ENCODE measurements around the gene HIBADH. TPM values are rescaled to one million over a fixed set of nuclear protein-coding genes. Genes with fewer than 3 reads are reported as not detected.

HIBADH gene
- total and polyA plus RNA-seq, 7 experiments from 2014 or later, result 8.0 to 46.2 (median 14.7) TPM

- peaks cover 0 to 2% of the 10 kb centered on the region in 2 donors for H3K27me3 ChIP-seq (ENCODE audit: control insufficient read depth in 2 of 2, insufficient read depth in 2 of 2, low read length in 2 of 2)
- H3K9me3 ChIP-seq (ENCODE audit: control insufficient read depth in 2 of 3, low read length in 3 of 3), result no peaks in the 10 kb centered on the region
- Mint-ChIP-seq H3K36me3 (peaks cover 0 to 8% (median 4%) of the 10 kb centered on the region in 5 donors), H3K27ac (no peak overlapping the region), H3K4me1 (no peaks in the 10 kb centered on the region), H3K9me3 (peaks cover 0 to 15% (median 5%) of the 10 kb centered on the region in 11 donors), H3K27me3 (peaks cover 0 to 15% (median 12%) of the 10 kb centered on the region in 5 donors), H3K4me3 (no peak overlapping the region)
- POLR2A ChIA-PET, result no interaction called here
- H3K27ac ChIP-seq (ENCODE audit: low read depth, low read length), result no peak overlapping the region
- no peak for DNase-seq
- ATAC-seq, result no peak
- intact Hi-C loops (cut with micrococcal nuclease), result loop anchor here in 1 of 2 donors (5.0 kb wide), 1 partner anchor 236 kb away; no protein-coding TSS in a partner anchor
- H3K4me3 ChIP-seq (ENCODE audit: low read length), result no peak overlapping the region
- CTCF ChIA-PET, result interaction anchor here (0.8 to 1.1 kb wide), 2 partner anchors 13 to 87 kb away, joined by 3 read pairs; no protein-coding TSS in a partner anchor
- no peaks in the 10 kb centered on the region for H3K4me1 ChIP-seq (ENCODE audit: control insufficient read depth in 2 of 2, insufficient read depth in 2 of 2, low read length in 2 of 2)
- H3K36me3 ChIP-seq (ENCODE audit: control insufficient read depth in 2 of 3, insufficient read depth in 3 of 3, low read length in 3 of 3), result no peaks in the 10 kb centered on the region
Observed at GRCh38 chr7:27686315-27686714, 23.6 kb upstream of the HIBADH start.

DNA sequence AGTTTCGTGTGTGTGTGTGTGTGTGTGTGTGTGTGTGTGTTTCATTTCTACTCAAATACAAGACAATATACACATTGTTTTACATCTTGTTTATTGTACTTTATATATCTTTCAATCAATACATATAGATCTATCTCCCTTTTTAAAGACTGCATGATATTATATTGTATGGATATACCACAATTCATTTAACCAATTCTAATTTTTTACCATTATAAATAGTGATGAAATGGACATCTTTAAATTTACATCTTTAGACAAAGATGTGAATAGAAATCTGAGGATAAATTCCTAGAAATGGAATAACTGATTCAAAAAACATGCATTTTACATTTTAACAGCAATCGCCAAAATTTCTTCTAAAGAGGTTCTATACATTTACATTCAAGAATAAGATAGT, 23.2 kb upstream of the HIBADH start:
- Histone ChIP-seq H3K27ac (ENCODE audit: low read depth, low read length) (no peak overlapping the region), H3K27me3 (ENCODE audit: control insufficient read depth in 2 of 2, insufficient read depth in 2 of 2, low read length in 2 of 2) (peaks cover 0 to 2% of the 10 kb centered on the region in 2 donors), H3K9me3 (ENCODE audit: control insufficient read depth in 2 of 3, low read length in 3 of 3) (no peaks in the 10 kb centered on the region), H3K4me3 (ENCODE audit: low read length) (no peak overlapping the region), H3K36me3 (ENCODE audit: control insufficient read depth in 2 of 3, insufficient read depth in 3 of 3, low read length in 3 of 3) (no peaks in the 10 kb centered on the region), H3K4me1 (ENCODE audit: control insufficient read depth in 2 of 2, insufficient read depth in 2 of 2, low read length in 2 of 2) (no peaks in the 10 kb centered on the region)
- Mint-ChIP-seq H3K4me3 (no peak overlapping the region), H3K9me3 (peaks cover 0 to 15% (median 5%) of the 10 kb centered on the region in 11 donors), H3K4me1 (no peaks in the 10 kb centered on the region), H3K36me3 (peaks cover 0 to 8% (median 4%) of the 10 kb centered on the region in 5 donors), H3K27me3 (peaks cover 0 to 15% (median 12%) of the 10 kb centered on the region in 5 donors), H3K27ac (no peak overlapping the region)
- DNase-seq (no peak), ATAC-seq (no peak)
- CTCF ChIA-PET, result interaction anchor here (0.8 to 1.1 kb wide), 2 partner anchors 13 to 88 kb away, joined by 3 read pairs; no protein-coding TSS in a partner anchor
- intact Hi-C loops (cut with micrococcal nuclease), result loop anchor here in 1 of 2 donors (5.0 kb wide), 1 partner anchor 236 kb away; no protein-coding TSS in a partner anchor
- POLR2A ChIA-PET, result no interaction called here

GRCh38 chr7:27685209-27685608, 22.5 kb upstream of the HIBADH start:
- no peak for DNase-seq
- no peak overlapping the region for H3K27ac Mint-ChIP-seq
- intact Hi-C loops (cut with micrococcal nuclease), result loop anchor here in 1 of 2 donors (5.0 kb wide), 1 partner anchor 237 kb away; no protein-coding TSS in a partner anchor
- Histone ChIP-seq H3K9me3 (ENCODE audit: control insufficient read depth in 2 of 3, low read length in 3 of 3) (no peaks in the 10 kb centered on the region), H3K4me3 (ENCODE audit: low read length) (no peak overlapping the region), H3K27me3 (ENCODE audit: control insufficient read depth in 2 of 2, insufficient read depth in 2 of 2, low read length in 2 of 2) (peaks cover 0 to 2% of the 10 kb centered on the region in 2 donors), H3K27ac (ENCODE audit: low read depth, low read length) (no peak overlapping the region), H3K4me1 (ENCODE audit: control insufficient read depth in 2 of 2, insufficient read depth in 2 of 2, low read length in 2 of 2) (no peaks in the 10 kb centered on the region), H3K36me3 (ENCODE audit: control insufficient read depth in 2 of 3, insufficient read depth in 3 of 3, low read length in 3 of 3) (no peaks in the 10 kb centered on the region)
- peaks cover 0 to 15% (median 11%) of the 10 kb centered on the region in 5 donors for H3K27me3 Mint-ChIP-seq
- H3K9me3 Mint-ChIP-seq, result peaks cover 0 to 15% (median 5%) of the 10 kb centered on the region in 11 donors
- H3K4me1 Mint-ChIP-seq, result no peaks in the 10 kb centered on the region
- CTCF ChIA-PET, result no interaction called here
- H3K4me3 Mint-ChIP-seq, result no peak overlapping the region
- ATAC-seq, result no peak
- H3K36me3 Mint-ChIP-seq, result peaks cover 0 to 8% (median 4%) of the 10 kb centered on the region in 5 donors
- POLR2A ChIA-PET, result no interaction called here

DNA sequence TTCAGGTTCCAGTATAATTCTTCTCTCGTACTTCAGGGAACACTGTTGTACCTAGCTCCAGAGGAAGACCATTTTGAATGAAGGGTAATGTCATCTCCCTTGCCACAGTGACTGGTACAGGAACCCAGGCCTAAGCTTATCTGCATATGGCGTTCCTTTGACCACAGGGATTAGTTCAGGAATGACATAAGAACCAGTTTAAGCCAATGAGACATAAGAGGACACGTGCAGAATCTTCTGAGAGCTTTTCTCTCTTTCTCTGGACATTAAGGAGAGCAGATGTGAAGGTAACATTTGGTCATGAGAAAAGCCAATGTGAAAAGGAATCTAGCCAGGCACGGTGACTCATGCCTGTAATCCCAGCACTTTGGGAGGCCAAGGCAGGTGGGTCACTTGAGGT, 21.8 kb upstream of the HIBADH start:
- H3K4me1 ChIP-seq (ENCODE audit: control insufficient read depth in 2 of 2, insufficient read depth in 2 of 2, low read length in 2 of 2), result no peaks in the 10 kb centered on the region
- POLR2A ChIA-PET, result no interaction called here
- H3K4me3 ChIP-seq (ENCODE audit: low read length), result no peak overlapping the region
- intact Hi-C loops (cut with micrococcal nuclease), result no loop called here
- peaks cover 0 to 15% (median 5%) of the 10 kb centered on the region in 11 donors for H3K9me3 Mint-ChIP-seq
- H3K27ac Mint-ChIP-seq, result no peak overlapping the region
- H3K36me3 ChIP-seq (ENCODE audit: control insufficient read depth in 2 of 3, insufficient read depth in 3 of 3, low read length in 3 of 3), result no peaks in the 10 kb centered on the region
- H3K27me3 ChIP-seq (ENCODE audit: control insufficient read depth in 2 of 2, insufficient read depth in 2 of 2, low read length in 2 of 2), result peaks cover 0 to 2% of the 10 kb centered on the region in 2 donors
- DNase-seq (no peak), ATAC-seq (no peak)
- H3K36me3 Mint-ChIP-seq, result peaks cover 0 to 8% (median 4%) of the 10 kb centered on the region in 5 donors
- no peaks in the 10 kb centered on the region for H3K9me3 ChIP-seq (ENCODE audit: control insufficient read depth in 2 of 3, low read length in 3 of 3)
- H3K27me3 Mint-ChIP-seq, result peaks cover 0 to 15% (median 8%) of the 10 kb centered on the region in 5 donors
- CTCF ChIA-PET, result no interaction called here
- no peak overlapping the region for H3K4me3 Mint-ChIP-seq
- no peak overlapping the region for H3K27ac ChIP-seq (ENCODE audit: low read depth, low read length)
- no peaks in the 10 kb centered on the region for H3K4me1 Mint-ChIP-seq

DNA sequence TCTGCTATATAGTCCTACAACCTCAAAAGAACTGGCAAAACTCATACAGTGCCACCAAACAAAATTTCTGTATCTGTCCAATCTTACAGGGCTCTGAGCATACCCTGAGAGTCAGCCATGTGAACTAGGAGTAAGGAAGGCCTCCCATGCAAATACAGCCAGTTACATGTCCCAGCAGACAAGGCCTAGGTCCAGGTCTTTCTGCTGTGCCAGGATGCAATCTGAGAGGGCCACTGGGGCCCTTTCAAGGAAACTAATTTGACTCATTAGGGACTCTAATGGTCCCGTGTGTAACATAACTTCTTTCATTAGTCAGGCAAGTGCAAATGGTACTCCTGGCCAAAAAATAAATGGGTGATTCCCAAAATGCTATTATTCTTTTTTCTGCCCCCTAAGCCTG, 17.9 kb upstream of the HIBADH start:
- Mint-ChIP-seq H3K27ac (no peak overlapping the region), H3K36me3 (no peaks in the 10 kb centered on the region), H3K9me3 (no peaks in the 10 kb centered on the region), H3K4me1 (no peaks in the 10 kb centered on the region), H3K27me3 (peaks cover 0 to 3% (median 0%) of the 10 kb centered on the region in 5 donors), H3K4me3 (no peak overlapping the region)
- no peak for DNase-seq
- Histone ChIP-seq H3K27ac (ENCODE audit: low read depth, low read length) (no peak overlapping the region), H3K9me3 (ENCODE audit: control insufficient read depth in 2 of 3, low read length in 3 of 3) (no peaks in the 10 kb centered on the region), H3K4me1 (ENCODE audit: control insufficient read depth in 2 of 2, insufficient read depth in 2 of 2, low read length in 2 of 2) (no peaks in the 10 kb centered on the region), H3K4me3 (ENCODE audit: low read length) (no peak overlapping the region), H3K36me3 (ENCODE audit: control insufficient read depth in 2 of 3, insufficient read depth in 3 of 3, low read length in 3 of 3) (no peaks in the 10 kb centered on the region), H3K27me3 (ENCODE audit: control insufficient read depth in 2 of 2, insufficient read depth in 2 of 2, low read length in 2 of 2) (no peaks in the 10 kb centered on the region)
- POLR2A ChIA-PET, result no interaction called here
- CTCF ChIA-PET, result no interaction called here
- no peak for ATAC-seq
- intact Hi-C loops (cut with micrococcal nuclease), result no loop called here

GRCh38 chr7:27678617-27679260, 16.1 kb upstream of the HIBADH start:
- intact Hi-C loops (cut with micrococcal nuclease), result no loop called here
- Mint-ChIP-seq H3K36me3 (no peaks in the 10 kb centered on the region), H3K27me3 (peaks cover 0 to 3% (median 0%) of the 10 kb centered on the region in 5 donors), H3K4me3 (no peak overlapping the region), H3K27ac (no peak overlapping the region), H3K4me1 (no peaks in the 10 kb centered on the region), H3K9me3 (no peaks in the 10 kb centered on the region)
- H3K9me3 ChIP-seq (ENCODE audit: control insufficient read depth in 2 of 3, low read length in 3 of 3), result no peaks in the 10 kb centered on the region
- POLR2A ChIA-PET, result no interaction called here
- no peak for DNase-seq
- H3K4me3 ChIP-seq (ENCODE audit: low read length), result no peak overlapping the region
- no peak overlapping the region for H3K27ac ChIP-seq (ENCODE audit: low read depth, low read length)
- no peaks in the 10 kb centered on the region for H3K36me3 ChIP-seq (ENCODE audit: control insufficient read depth in 2 of 3, insufficient read depth in 3 of 3, low read length in 3 of 3)
- no peaks in the 10 kb centered on the region for H3K27me3 ChIP-seq (ENCODE audit: control insufficient read depth in 2 of 2, insufficient read depth in 2 of 2, low read length in 2 of 2)
- CTCF ChIA-PET, result no interaction called here
- H3K4me1 ChIP-seq (ENCODE audit: control insufficient read depth in 2 of 2, insufficient read depth in 2 of 2, low read length in 2 of 2), result no peaks in the 10 kb centered on the region
- ATAC-seq, result no peak
